PFSK-1 (cell line): ENCODE data around the gene SP3.

Experiments
- POLR2AphosphoS5 ChIP-seq: IDR thresholded peaks from 2 replicates; pipeline ENCODE4 v1.6.1; 2012; ENCODE audit warnings: low read depth, mild to moderate bottlenecking, control low read depth, low read length, moderate library complexity
- TF ChIP-seq, protein P1 (sequence below), 2 experiments: IDR thresholded peaks; 2 replicates each; pipeline versions ENCODE4 v1.6.1 to v1.8.0; 2011 to 2012; ENCODE audit warnings: low read depth in 2 of 2, low read length in 2 of 2, control low read depth in 1 of 2, inconsistent platforms in 1 of 2, mild to moderate bottlenecking in 1 of 2, moderate library complexity in 1 of 2; ENCODE audit not compliant: insufficient read depth in 1 of 2

DNA sequence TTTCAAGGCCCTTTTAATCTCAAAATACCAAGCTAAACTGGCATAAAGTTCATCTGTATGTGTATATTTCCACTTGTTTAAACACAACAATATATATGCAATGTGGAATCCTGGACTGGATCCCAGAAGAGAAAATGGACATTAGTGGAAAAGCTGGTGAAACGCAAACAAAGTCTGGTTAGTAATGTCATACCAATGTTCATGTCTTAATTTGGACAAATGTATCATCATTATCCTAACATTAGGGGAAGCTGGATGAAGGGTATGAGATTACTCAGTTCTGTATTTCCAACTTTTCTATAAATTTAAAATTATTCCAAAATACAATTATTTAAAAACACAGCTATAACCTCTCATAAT lies 3.8 kb downstream of the SP3 start:
- TF ChIP-seq POLR2AphosphoS5 = no peak
- TF ChIP-seq, protein P1, sequence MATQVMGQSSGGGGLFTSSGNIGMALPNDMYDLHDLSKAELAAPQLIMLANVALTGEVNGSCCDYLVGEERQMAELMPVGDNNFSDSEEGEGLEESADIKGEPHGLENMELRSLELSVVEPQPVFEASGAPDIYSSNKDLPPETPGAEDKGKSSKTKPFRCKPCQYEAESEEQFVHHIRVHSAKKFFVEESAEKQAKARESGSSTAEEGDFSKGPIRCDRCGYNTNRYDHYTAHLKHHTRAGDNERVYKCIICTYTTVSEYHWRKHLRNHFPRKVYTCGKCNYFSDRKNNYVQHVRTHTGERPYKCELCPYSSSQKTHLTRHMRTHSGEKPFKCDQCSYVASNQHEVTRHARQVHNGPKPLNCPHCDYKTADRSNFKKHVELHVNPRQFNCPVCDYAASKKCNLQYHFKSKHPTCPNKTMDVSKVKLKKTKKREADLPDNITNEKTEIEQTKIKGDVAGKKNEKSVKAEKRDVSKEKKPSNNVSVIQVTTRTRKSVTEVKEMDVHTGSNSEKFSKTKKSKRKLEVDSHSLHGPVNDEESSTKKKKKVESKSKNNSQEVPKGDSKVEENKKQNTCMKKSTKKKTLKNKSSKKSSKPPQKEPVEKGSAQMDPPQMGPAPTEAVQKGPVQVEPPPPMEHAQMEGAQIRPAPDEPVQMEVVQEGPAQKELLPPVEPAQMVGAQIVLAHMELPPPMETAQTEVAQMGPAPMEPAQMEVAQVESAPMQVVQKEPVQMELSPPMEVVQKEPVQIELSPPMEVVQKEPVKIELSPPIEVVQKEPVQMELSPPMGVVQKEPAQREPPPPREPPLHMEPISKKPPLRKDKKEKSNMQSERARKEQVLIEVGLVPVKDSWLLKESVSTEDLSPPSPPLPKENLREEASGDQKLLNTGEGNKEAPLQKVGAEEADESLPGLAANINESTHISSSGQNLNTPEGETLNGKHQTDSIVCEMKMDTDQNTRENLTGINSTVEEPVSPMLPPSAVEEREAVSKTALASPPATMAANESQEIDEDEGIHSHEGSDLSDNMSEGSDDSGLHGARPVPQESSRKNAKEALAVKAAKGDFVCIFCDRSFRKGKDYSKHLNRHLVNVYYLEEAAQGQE (IDR thresholded peaks at IDR 0.05; ENCODE audit: insufficient read depth in 1 of 2, low read depth in 2 of 2, low read length in 2 of 2) = no peak
